Type B pancreatic cell (in vitro differentiated cells): ENCODE measurements around the gene GATAD1. TPM values are rescaled to one million over a fixed set of nuclear protein-coding genes. Genes with fewer than 3 reads are reported as not detected.

Experiments used
- DNase-seq: peaks from one replicate; pipeline ENCODE4 v3.0.0; 2021; ENCODE audit warnings: mixed read lengths; ENCODE audit not compliant: unreplicated experiment; ENCODE audit errors: extremely low spot score
- H3K27ac Mint-ChIP-seq: 2 replicates; pipeline ENCODE4 v1.8.0; 2021; ENCODE audit warnings: mild to moderate bottlenecking, mixed read lengths
- H3K27me3 Mint-ChIP-seq: 2 replicates; pipeline ENCODE4 v1.8.0; 2021; ENCODE audit warnings: mixed read lengths
- H3K36me3 Mint-ChIP-seq: 2 replicates; pipeline ENCODE4 v1.8.0; 2021; ENCODE audit warnings: mixed read lengths
- H3K4me1 Mint-ChIP-seq: one replicate; pipeline ENCODE4 v1.8.0; 2021; ENCODE audit warnings: mixed read lengths; ENCODE audit not compliant: unreplicated experiment
- H3K4me3 Mint-ChIP-seq: 2 replicates; pipeline ENCODE4 v1.8.0; 2021; ENCODE audit warnings: mild to moderate bottlenecking, mixed read lengths
- H3K9me3 Mint-ChIP-seq: 2 replicates; pipeline ENCODE4 v1.8.0; 2021; ENCODE audit warnings: mixed read lengths
- CTCF ChIP-seq: fragments of 200-600 bp; sonication (generic); conservative IDR thresholded peaks from 2 replicates; pipeline ENCODE4 v1.5.0; 2021; ENCODE audit warnings: antibody characterized with exemption, mild to moderate bottlenecking
- total RNA-seq: library from RNA; stranded (reverse); gene quantifications from 2 replicates; pipeline ENCODE4 v1.2.1, GENCODE V29; 2021; ENCODE audit warnings: low replicate concordance

The GATAD1 gene
- total RNA-seq, 1 donor from 2014 or later: 38.9 TPM

- no peaks in the 10 kb centered on the region for H3K27me3 Mint-ChIP-seq
- no peak for TF ChIP-seq CTCF
- H3K4me1 Mint-ChIP-seq: no peaks in the 10 kb centered on the region
- no peak overlapping the region for H3K4me3 Mint-ChIP-seq
- DNase-seq: no peak
- peaks cover 32% of the 10 kb centered on the region for H3K36me3 Mint-ChIP-seq
- no peak overlapping the region for H3K27ac Mint-ChIP-seq
- H3K9me3 Mint-ChIP-seq: no peaks in the 10 kb centered on the region
Measured at GRCh38 chr7:92503767-92504166, 56.5 kb downstream of the GATAD1 start.

GRCh38 chr7:92504563-92504962, 57.3 kb downstream of the GATAD1 start:
- no peak overlapping the region for H3K27ac Mint-ChIP-seq
- no peaks in the 10 kb centered on the region for H3K4me1 Mint-ChIP-seq
- no peak overlapping the region for H3K4me3 Mint-ChIP-seq
- no peak for DNase-seq
- no peak for TF ChIP-seq CTCF
- H3K9me3 Mint-ChIP-seq: no peaks in the 10 kb centered on the region
- no peaks in the 10 kb centered on the region for H3K27me3 Mint-ChIP-seq
- peaks cover 28% of the 10 kb centered on the region for H3K36me3 Mint-ChIP-seq

- TF ChIP-seq CTCF: no peak
- H3K4me1 Mint-ChIP-seq: no peaks in the 10 kb centered on the region
- H3K9me3 Mint-ChIP-seq: no peaks in the 10 kb centered on the region
- H3K36me3 Mint-ChIP-seq: peaks cover 23% of the 10 kb centered on the region
- no peaks in the 10 kb centered on the region for H3K27me3 Mint-ChIP-seq
- no peak overlapping the region for H3K27ac Mint-ChIP-seq
- H3K4me3 Mint-ChIP-seq: no peak overlapping the region
- no peak for DNase-seq
Measured at GRCh38 chr7:92506363-92506762, 59.1 kb downstream of the GATAD1 start.

- Mint-ChIP-seq H3K27ac (no peak overlapping the region), H3K36me3 (peaks cover 23% of the 10 kb centered on the region), H3K9me3 (no peaks in the 10 kb centered on the region), H3K4me3 (no peak overlapping the region), H3K27me3 (no peaks in the 10 kb centered on the region), H3K4me1 (no peaks in the 10 kb centered on the region)
- DNase-seq: no peak
- TF ChIP-seq CTCF: no peak
Measured at GRCh38 chr7:92508946-92509345, 61.7 kb downstream of the GATAD1 start.

Other genes with a start within 250 kb of the GATAD1 start
- 34.8 and 43.5 TPM in 2 replicates for gene KRIT1, start 201.6 kb upstream of the GATAD1 start, total RNA-seq
- 58.7 and 65.0 TPM in 2 replicates for gene ANKIB1, start 201.5 kb upstream of the GATAD1 start, total RNA-seq
- 0.12 and 1.2 TPM in 2 replicates for gene ERVW-1, start 30.5 kb downstream of the GATAD1 start, total RNA-seq
- 19.7 and 22.2 TPM in 2 replicates for gene PEX1, start 81.0 kb downstream of the GATAD1 start, total RNA-seq
- gene RBM48, start 81.3 kb downstream of the GATAD1 start, total RNA-seq: 14.4 and 17.0 TPM in 2 replicates
- gene FAM133B, start 142.9 kb downstream of the GATAD1 start, total RNA-seq: 24.6 and 29.1 TPM in 2 replicates